Kidney epithelial cell (primary cell): Measurements from ENCODE around the gene FOXJ3. TPM values are rescaled to one million over a fixed set of nuclear protein-coding genes. Genes with fewer than 3 reads are reported as not detected.
A peak's percentile ranks its signal among the peaks of the same experiment; 100 is the strongest.

ENCODE experiments used
- DNase-seq: peaks from one replicate; pipeline ENCODE4 v3.0.0-alpha.2; 2010; ENCODE audit warnings: low read depth
- H3K27me3 ChIP-seq: 2 replicates; pipeline ENCODE4 v1.6.0; 2011; ENCODE audit warnings: low read length; ENCODE audit not compliant: control insufficient read depth, insufficient read depth
- H3K36me3 ChIP-seq: 2 replicates; pipeline ENCODE4 v1.5.1; 2011; ENCODE audit warnings: low read length; ENCODE audit not compliant: control insufficient read depth, insufficient read depth
- H3K4me3 ChIP-seq: 2 replicates; pipeline ENCODE4 v1.5.1; 2011; ENCODE audit warnings: low read depth, mild to moderate bottlenecking, control low read depth, low read length
- CTCF ChIP-seq: IDR thresholded peaks from 2 replicates; pipeline ENCODE4 v1.5.1; 2011; ENCODE audit warnings: mild to moderate bottlenecking, moderate library complexity, low read length, control low read depth, inconsistent platforms; ENCODE audit not compliant: insufficient read depth, poor library complexity, severe bottlenecking
- total RNA-seq: library from RNA; depleted of rRNA; stranded (reverse); fragments of >200 nt; gene quantifications from 2 replicates; pipeline ENCODE4 v1.2.3, GENCODE V29; 2015

Gene FOXJ3
- 23.2 and 28.6 TPM in 2 replicates for total RNA-seq

GRCh38 chr1:42335050-42335808 lies at the start of gene FOXJ3:
FOXJ3 (minus strand) TSS chr1:42335235; CDS start chr1:42311093, 24,142 bp downstream.
- Histone ChIP-seq H3K27me3 (no peaks in the 10 kb centered on the region), H3K4me3 (peak within 1 kb of the TSS; percentile 59), H3K36me3 (no peaks in the 10 kb centered on the region)
- peak; percentile 64 for DNase-seq
- TF ChIP-seq CTCF, result no peak

GRCh38 chr1:42381280-42381673 lies 46.2 kb upstream of the FOXJ3 start:
- TF ChIP-seq CTCF, result no peak
- H3K27me3 ChIP-seq, result peaks cover 17% of the 10 kb centered on the region
- H3K4me3 ChIP-seq, result peak overlapping the region; percentile 41
- H3K36me3 ChIP-seq, result no peaks in the 10 kb centered on the region
- DNase-seq, result no peak

- no peak for DNase-seq
- H3K36me3 ChIP-seq, result no peaks in the 10 kb centered on the region
- no peak for TF ChIP-seq CTCF
- peaks cover 17% of the 10 kb centered on the region for H3K27me3 ChIP-seq
- peak within 1 kb of the TSS; percentile 41 for H3K4me3 ChIP-seq
These were observed 45.7 kb upstream of the FOXJ3 start, which contains the start of gene RIMKLA for GRCh38 chr1:42380586-42381279. RIMKLA (plus strand) TSS chr1:42380792; CDS start chr1:42380935, 143 bp downstream.

GRCh38 chr1:42379794-42380585 lies 45.0 kb upstream of the FOXJ3 start:
- no peaks in the 10 kb centered on the region for H3K36me3 ChIP-seq
- TF ChIP-seq CTCF, result no peak
- H3K4me3 ChIP-seq, result peak overlapping the region; percentile 41
- DNase-seq, result no peak
- H3K27me3 ChIP-seq, result peaks cover 17% of the 10 kb centered on the region

- Histone ChIP-seq H3K4me3 (no peak overlapping the region), H3K36me3 (no peaks in the 10 kb centered on the region), H3K27me3 (no peaks in the 10 kb centered on the region)
- no peak for DNase-seq
- TF ChIP-seq CTCF, result no peak
These were observed 37.8 kb upstream of the FOXJ3 start for GRCh38 chr1:42372796-42373195.
